OCI-LY1 (cell line): ENCODE data around the gene TMEM35A.
A peak's percentile ranks its signal among the peaks of the same experiment; 100 is the strongest.
"Not testable (repeated sequence)": the region's sequence is repeated elsewhere in the genome, so short reads cannot be mapped to it uniquely, and the experiment has no call there.

ENCODE experiments used
- H2AFZ ChIP-seq: fragments of 200-600 bp; sonication (generic), shearing (Covaris generic); 2 replicates; pipeline ENCODE4 v1.6.0; 2014; ENCODE audit warnings: antibody characterized with exemption, mild to moderate bottlenecking, low read length
- H3F3A ChIP-seq: fragments of 200-600 bp; sonication (generic), shearing (Covaris generic); 2 replicates; pipeline ENCODE4 v1.6.0; 2014; ENCODE audit warnings: mild to moderate bottlenecking, antibody characterized with exemption, low read length, moderate library complexity; ENCODE audit not compliant: insufficient read depth
- H3K27ac ChIP-seq: fragments of 200-600 bp; sonication (generic); 2 replicates; pipeline ENCODE4 v1.5.1; 2014; ENCODE audit warnings: low read length, mixed run types, mild to moderate bottlenecking, low read depth; ENCODE audit not compliant: poor library complexity, severe bottlenecking
- H3K27me3 ChIP-seq: fragments of 200-600 bp; sonication (generic); 2 replicates; pipeline ENCODE4 v1.6.0; 2014; ENCODE audit warnings: antibody characterized with exemption, mild to moderate bottlenecking, low read length, moderate library complexity; ENCODE audit not compliant: insufficient read depth
- H3K36me3 ChIP-seq: fragments of 200-600 bp; sonication (generic); 2 replicates; pipeline ENCODE4 v1.6.1; 2014; ENCODE audit warnings: mild to moderate bottlenecking, antibody characterized with exemption, low read length, moderate library complexity, mixed read lengths; ENCODE audit not compliant: insufficient read depth
- H3K4me1 ChIP-seq: fragments of 200-600 bp; sonication (generic); 2 replicates; pipeline ENCODE4 v1.5.1; 2014; ENCODE audit warnings: mild to moderate bottlenecking, low read length, moderate library complexity; ENCODE audit not compliant: insufficient read depth, severe bottlenecking
- H3K4me2 ChIP-seq: fragments of 200-600 bp; sonication (generic), shearing (Covaris generic); 2 replicates; pipeline ENCODE4 v1.6.1; 2014; ENCODE audit warnings: low read length
- H3K4me3 ChIP-seq: fragments of 200-600 bp; sonication (generic); 2 replicates; pipeline ENCODE4 v1.5.1; 2014; ENCODE audit warnings: low read length, low read depth, mild to moderate bottlenecking, mixed read lengths; ENCODE audit not compliant: poor library complexity, severe bottlenecking
- H3K79me2 ChIP-seq: fragments of 200-600 bp; shearing (Covaris generic); 2 replicates; pipeline ENCODE4 v1.6.1; 2016; ENCODE audit warnings: mixed run types, low read length, mixed read lengths; ENCODE audit not compliant: insufficient read depth
- H3K9ac ChIP-seq: fragments of 200-600 bp; sonication (generic), shearing (Covaris generic); 2 replicates; pipeline ENCODE4 v1.6.1; 2014; ENCODE audit warnings: mild to moderate bottlenecking, low read length, mixed read lengths
- H3K9me2 ChIP-seq: fragments of 200-600 bp; sonication (generic), shearing (Covaris generic); 2 replicates; pipeline ENCODE4 v1.6.1; 2014; ENCODE audit warnings: low read depth, mild to moderate bottlenecking, low read length, mixed read lengths
- H3K9me3 ChIP-seq: fragments of 200-600 bp; shearing (Covaris generic); 2 replicates; pipeline ENCODE4 v1.6.1; 2014; ENCODE audit warnings: low read length, mixed read lengths
- H4K20me1 ChIP-seq: fragments of 200-600 bp; sonication (generic), shearing (Covaris generic); 2 replicates; pipeline ENCODE4 v1.6.0; 2016; ENCODE audit warnings: mild to moderate bottlenecking, low read length; ENCODE audit not compliant: insufficient read depth
- EZH2 ChIP-seq: fragments of 200-600 bp; sonication (generic), shearing (Covaris generic); IDR thresholded peaks from 2 replicates; pipeline ENCODE4 v1.8.0; 2017; ENCODE audit warnings: borderline replicate concordance, mixed run types, mild to moderate bottlenecking, antibody characterized with exemption, low read length, moderate library complexity, mixed read lengths
- TF ChIP-seq, protein P1 (sequence below): fragments of 200-600 bp; sonication (generic), shearing (Covaris generic); IDR thresholded peaks from 2 replicates; pipeline ENCODE4 v1.5.1; 2017; ENCODE audit warnings: mild to moderate bottlenecking, antibody characterized with exemption, low read length, moderate library complexity, mixed read lengths

TMEM35A gene

DNA sequence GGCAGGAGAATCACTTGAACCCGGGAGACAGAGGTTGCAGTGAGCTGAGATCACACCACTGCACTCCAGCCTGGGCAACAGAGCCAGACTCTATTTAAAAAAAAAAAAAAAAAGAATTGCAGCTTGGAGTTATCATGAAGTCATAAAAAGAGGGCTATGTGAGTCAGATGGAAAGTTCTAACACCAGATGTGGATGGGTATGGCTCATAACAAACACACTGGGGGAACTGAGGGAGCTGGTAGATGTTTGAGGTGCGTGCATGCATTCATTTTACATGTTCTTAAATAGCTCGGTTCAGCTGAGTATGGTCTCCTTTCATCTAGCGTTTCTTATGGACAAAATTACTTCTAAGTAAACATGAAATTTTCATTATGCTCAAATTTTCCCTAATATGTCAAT, 38.5 kb upstream of the TMEM35A start:
- Histone ChIP-seq H3K27ac (no peak overlapping the region), H3K4me3 (no peak overlapping the region), H3K9ac (no peak overlapping the region), H3F3A (no peaks in the 10 kb centered on the region), H4K20me1 (no peaks in the 10 kb centered on the region), H3K9me2 (no peaks in the 10 kb centered on the region), H3K36me3 (peaks cover 33% of the 10 kb centered on the region), H3K27me3 (no peaks in the 10 kb centered on the region), H2AFZ (no peak overlapping the region), H3K4me2 (no peak overlapping the region), H3K79me2 (no peaks in the 10 kb centered on the region), H3K9me3 (no peaks in the 10 kb centered on the region), H3K4me1 (no peaks in the 10 kb centered on the region)
- no peak for TF ChIP-seq EZH2
- TF ChIP-seq, protein P1, sequence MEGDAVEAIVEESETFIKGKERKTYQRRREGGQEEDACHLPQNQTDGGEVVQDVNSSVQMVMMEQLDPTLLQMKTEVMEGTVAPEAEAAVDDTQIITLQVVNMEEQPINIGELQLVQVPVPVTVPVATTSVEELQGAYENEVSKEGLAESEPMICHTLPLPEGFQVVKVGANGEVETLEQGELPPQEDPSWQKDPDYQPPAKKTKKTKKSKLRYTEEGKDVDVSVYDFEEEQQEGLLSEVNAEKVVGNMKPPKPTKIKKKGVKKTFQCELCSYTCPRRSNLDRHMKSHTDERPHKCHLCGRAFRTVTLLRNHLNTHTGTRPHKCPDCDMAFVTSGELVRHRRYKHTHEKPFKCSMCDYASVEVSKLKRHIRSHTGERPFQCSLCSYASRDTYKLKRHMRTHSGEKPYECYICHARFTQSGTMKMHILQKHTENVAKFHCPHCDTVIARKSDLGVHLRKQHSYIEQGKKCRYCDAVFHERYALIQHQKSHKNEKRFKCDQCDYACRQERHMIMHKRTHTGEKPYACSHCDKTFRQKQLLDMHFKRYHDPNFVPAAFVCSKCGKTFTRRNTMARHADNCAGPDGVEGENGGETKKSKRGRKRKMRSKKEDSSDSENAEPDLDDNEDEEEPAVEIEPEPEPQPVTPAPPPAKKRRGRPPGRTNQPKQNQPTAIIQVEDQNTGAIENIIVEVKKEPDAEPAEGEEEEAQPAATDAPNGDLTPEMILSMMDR, result no peak

- Histone ChIP-seq H4K20me1 (no peaks in the 10 kb centered on the region), H3K4me1 (peaks cover 4% of the 10 kb centered on the region), H2AFZ (no peak overlapping the region), H3K9ac (peak overlapping the region; percentile 86), H3K9me3 (no peaks in the 10 kb centered on the region), H3K4me3 (peak overlapping the region; percentile 78), H3K79me2 (no peaks in the 10 kb centered on the region), H3K4me2 (peak overlapping the region; percentile 84), H3K27ac (peak overlapping the region; percentile 70), H3K36me3 (no peaks in the 10 kb centered on the region), H3K9me2 (no peaks in the 10 kb centered on the region), H3F3A (no peaks in the 10 kb centered on the region), H3K27me3 (no peaks in the 10 kb centered on the region)
- TF ChIP-seq, protein P1, result no peak
- TF ChIP-seq EZH2, result no peak
These were observed 27.5 kb upstream of the TMEM35A start for GRCh38 chrX:101051153-101051548.

DNA sequence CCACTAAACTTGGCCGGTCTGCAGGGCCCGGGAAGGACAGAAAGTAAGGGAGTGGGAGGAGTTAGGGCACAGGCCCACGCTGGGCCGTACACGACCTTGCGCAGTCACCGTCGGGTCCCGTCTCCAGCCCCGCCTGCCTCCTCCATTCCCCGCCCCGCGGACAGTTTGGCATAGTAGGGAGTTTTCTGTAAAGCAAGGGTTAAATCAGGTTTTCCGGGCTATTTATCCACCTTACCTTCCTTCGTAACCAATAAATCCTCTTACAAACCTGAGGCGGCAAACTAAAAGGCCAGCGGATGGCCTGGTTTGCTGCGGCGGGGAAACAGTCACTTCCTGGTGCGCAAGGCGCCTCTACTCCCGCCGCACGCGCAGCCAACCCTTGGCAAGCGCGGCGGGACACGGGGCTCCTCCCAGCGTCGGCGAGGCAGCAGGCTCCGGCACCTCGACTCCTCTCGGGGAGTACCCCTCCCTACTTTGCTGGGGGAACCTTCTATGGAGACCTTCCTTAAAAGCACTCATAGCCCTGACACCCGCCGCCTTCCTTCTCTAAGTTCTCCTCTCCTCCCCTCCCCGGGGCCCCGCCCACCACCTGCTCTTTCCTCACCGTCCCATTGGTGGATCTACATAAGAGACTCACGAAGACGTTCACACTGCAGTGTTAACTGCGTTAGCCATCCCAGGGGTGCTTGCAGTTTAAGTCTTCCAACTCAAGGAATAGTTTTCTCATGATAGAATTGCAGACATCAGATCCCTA, 27.0 kb upstream of the TMEM35A start, which contains the start of gene TRMT2B:
TRMT2B (minus strand) TSS at position 563 of the 754 bp plus-strand sequence. CDS start 9,822 bp downstream, outside the sequence.
- H3K9me3 ChIP-seq, result no peaks in the 10 kb centered on the region

GRCh38 chrX:101056551-101056950, 22.1 kb upstream of the TMEM35A start:
- H3K27ac ChIP-seq, H3K9me3 ChIP-seq, H3K9me2 ChIP-seq, H3K27me3 ChIP-seq, H4K20me1 ChIP-seq, H3K4me2 ChIP-seq, H3K36me3 ChIP-seq, H3K9ac ChIP-seq, H2AFZ ChIP-seq, H3F3A ChIP-seq, H3K4me1 ChIP-seq, H3K4me3 ChIP-seq, H3K79me2 ChIP-seq: not testable (repeated sequence)

More for the DNA sequence above, 27.0 kb upstream of the TMEM35A start, which contains the start of gene TRMT2B:
- Histone ChIP-seq H3F3A (no peaks in the 10 kb centered on the region), H4K20me1 (no peaks in the 10 kb centered on the region), H3K9me2 (no peaks in the 10 kb centered on the region), H3K4me3 (peak within 1 kb of the TSS; percentile 78), H3K79me2 (no peaks in the 10 kb centered on the region), H2AFZ (peak within 1 kb of the TSS; percentile 92), H3K9ac (peak within 1 kb of the TSS; percentile 86), H3K27me3 (no peaks in the 10 kb centered on the region), H3K4me2 (peak within 1 kb of the TSS; percentile 84), H3K36me3 (no peaks in the 10 kb centered on the region), H3K27ac (peak within 1 kb of the TSS; percentile 70), H3K4me1 (peaks cover 4% of the 10 kb centered on the region)
- no peak for TF ChIP-seq EZH2
- TF ChIP-seq, protein P1, result no peak
